OCI-LY1 (cell line): Measurements from ENCODE around the gene COPE.
A peak's percentile ranks its signal among the peaks of the same experiment; 100 is the strongest.

Experiments used
- H2AFZ ChIP-seq: fragments of 200-600 bp; sonication (generic), shearing (Covaris generic); 2 replicates; pipeline ENCODE4 v1.6.0; 2014; ENCODE audit warnings: antibody characterized with exemption, mild to moderate bottlenecking, low read length
- H3F3A ChIP-seq: fragments of 200-600 bp; sonication (generic), shearing (Covaris generic); 2 replicates; pipeline ENCODE4 v1.6.0; 2014; ENCODE audit warnings: mild to moderate bottlenecking, antibody characterized with exemption, low read length, moderate library complexity; ENCODE audit not compliant: insufficient read depth
- H3K27ac ChIP-seq: fragments of 200-600 bp; sonication (generic); 2 replicates; pipeline ENCODE4 v1.5.1; 2014; ENCODE audit warnings: low read length, mixed run types, mild to moderate bottlenecking, low read depth; ENCODE audit not compliant: poor library complexity, severe bottlenecking
- H3K27me3 ChIP-seq: fragments of 200-600 bp; sonication (generic); 2 replicates; pipeline ENCODE4 v1.6.0; 2014; ENCODE audit warnings: antibody characterized with exemption, mild to moderate bottlenecking, low read length, moderate library complexity; ENCODE audit not compliant: insufficient read depth
- H3K36me3 ChIP-seq: fragments of 200-600 bp; sonication (generic); 2 replicates; pipeline ENCODE4 v1.6.1; 2014; ENCODE audit warnings: mild to moderate bottlenecking, antibody characterized with exemption, low read length, moderate library complexity, mixed read lengths; ENCODE audit not compliant: insufficient read depth
- H3K4me1 ChIP-seq: fragments of 200-600 bp; sonication (generic); 2 replicates; pipeline ENCODE4 v1.5.1; 2014; ENCODE audit warnings: mild to moderate bottlenecking, low read length, moderate library complexity; ENCODE audit not compliant: insufficient read depth, severe bottlenecking
- H3K4me2 ChIP-seq: fragments of 200-600 bp; sonication (generic), shearing (Covaris generic); 2 replicates; pipeline ENCODE4 v1.6.1; 2014; ENCODE audit warnings: low read length
- H3K4me3 ChIP-seq: fragments of 200-600 bp; sonication (generic); 2 replicates; pipeline ENCODE4 v1.5.1; 2014; ENCODE audit warnings: low read length, low read depth, mild to moderate bottlenecking, mixed read lengths; ENCODE audit not compliant: poor library complexity, severe bottlenecking
- H3K79me2 ChIP-seq: fragments of 200-600 bp; shearing (Covaris generic); 2 replicates; pipeline ENCODE4 v1.6.1; 2016; ENCODE audit warnings: mixed run types, low read length, mixed read lengths; ENCODE audit not compliant: insufficient read depth
- H3K9ac ChIP-seq: fragments of 200-600 bp; sonication (generic), shearing (Covaris generic); 2 replicates; pipeline ENCODE4 v1.6.1; 2014; ENCODE audit warnings: mild to moderate bottlenecking, low read length, mixed read lengths
- H3K9me2 ChIP-seq: fragments of 200-600 bp; sonication (generic), shearing (Covaris generic); 2 replicates; pipeline ENCODE4 v1.6.1; 2014; ENCODE audit warnings: low read depth, mild to moderate bottlenecking, low read length, mixed read lengths
- H3K9me3 ChIP-seq: fragments of 200-600 bp; shearing (Covaris generic); 2 replicates; pipeline ENCODE4 v1.6.1; 2014; ENCODE audit warnings: low read length, mixed read lengths
- H4K20me1 ChIP-seq: fragments of 200-600 bp; sonication (generic), shearing (Covaris generic); 2 replicates; pipeline ENCODE4 v1.6.0; 2016; ENCODE audit warnings: mild to moderate bottlenecking, low read length; ENCODE audit not compliant: insufficient read depth
- CTCF ChIP-seq: fragments of 200-600 bp; sonication (generic), shearing (Covaris generic); IDR thresholded peaks from 2 replicates; pipeline ENCODE4 v1.5.1; 2017; ENCODE audit warnings: mild to moderate bottlenecking, antibody characterized with exemption, low read length, moderate library complexity, mixed read lengths
- EZH2 ChIP-seq: fragments of 200-600 bp; sonication (generic), shearing (Covaris generic); IDR thresholded peaks from 2 replicates; pipeline ENCODE4 v1.8.0; 2017; ENCODE audit warnings: borderline replicate concordance, mixed run types, mild to moderate bottlenecking, antibody characterized with exemption, low read length, moderate library complexity, mixed read lengths

COPE gene

GRCh38 chr19:18922228-18922985, 3.2 kb upstream of the COPE start:
- peaks cover 25% of the 10 kb centered on the region for H3K4me1 ChIP-seq
- no peaks in the 10 kb centered on the region for H3K27me3 ChIP-seq
- H3K9ac ChIP-seq: no peak overlapping the region
- no peaks in the 10 kb centered on the region for H3F3A ChIP-seq
- H3K79me2 ChIP-seq: peaks cover 10% of the 10 kb centered on the region
- TF ChIP-seq EZH2 (no peak), CTCF (no peak)
- H3K9me2 ChIP-seq: no peaks in the 10 kb centered on the region
- no peaks in the 10 kb centered on the region for H4K20me1 ChIP-seq
- no peak overlapping the region for H2AFZ ChIP-seq
- no peak overlapping the region for H3K4me2 ChIP-seq
- H3K36me3 ChIP-seq: peaks cover 55% of the 10 kb centered on the region
- H3K9me3 ChIP-seq: no peaks in the 10 kb centered on the region
- no peak overlapping the region for H3K27ac ChIP-seq
- no peak overlapping the region for H3K4me3 ChIP-seq

GRCh38 chr19:18921593-18921992, 2.4 kb upstream of the COPE start:
- TF ChIP-seq CTCF (no peak), EZH2 (no peak)
- Histone ChIP-seq H3K4me1 (peaks cover 31% of the 10 kb centered on the region), H3K36me3 (peaks cover 49% of the 10 kb centered on the region), H3K27me3 (no peaks in the 10 kb centered on the region), H3K9me3 (no peaks in the 10 kb centered on the region), H3F3A (no peaks in the 10 kb centered on the region), H3K79me2 (peaks cover 13% of the 10 kb centered on the region), H2AFZ (no peak overlapping the region), H3K27ac (no peak overlapping the region), H3K9ac (no peak overlapping the region), H3K9me2 (no peaks in the 10 kb centered on the region), H3K4me3 (no peak overlapping the region), H3K4me2 (no peak overlapping the region), H4K20me1 (no peaks in the 10 kb centered on the region)

- no peaks in the 10 kb centered on the region for H3K9me3 ChIP-seq
- H3K27ac ChIP-seq: no peak overlapping the region
- peaks cover 41% of the 10 kb centered on the region for H3K36me3 ChIP-seq
- H3F3A ChIP-seq: no peaks in the 10 kb centered on the region
- H2AFZ ChIP-seq: no peak overlapping the region
- TF ChIP-seq EZH2 (no peak), CTCF (no peak)
- H3K4me3 ChIP-seq: peak overlapping the region; percentile 94
- H3K4me2 ChIP-seq: peak overlapping the region; percentile 90
- no peaks in the 10 kb centered on the region for H3K27me3 ChIP-seq
- peaks cover 14% of the 10 kb centered on the region for H3K79me2 ChIP-seq
- H3K4me1 ChIP-seq: peaks cover 31% of the 10 kb centered on the region
- H3K9me2 ChIP-seq: no peaks in the 10 kb centered on the region
- no peaks in the 10 kb centered on the region for H4K20me1 ChIP-seq
- H3K9ac ChIP-seq: peak overlapping the region; percentile 87
Observed at GRCh38 chr19:18920400-18920799, 1.2 kb upstream of the COPE start.
